ENCODE measurements around the gene UPK1A.
"Not testable (repeated sequence)": the region's sequence is repeated elsewhere in the genome, so short reads cannot be mapped to it uniquely, and the experiment has no call there.

Gene UPK1A

GRCh38 chr19:35719402-35720162, 53.3 kb downstream of the UPK1A start:
- no peak for DNase-seq

- DNase-seq: no peak
Observed at GRCh38 chr19:35720163-35720524, 53.8 kb downstream of the UPK1A start.

- no peak for DNase-seq
Observed at GRCh38 chr19:35720648-35721047, 54.3 kb downstream of the UPK1A start.

GRCh38 chr19:35721374-35721773, 55.1 kb downstream of the UPK1A start:
- no peak for DNase-seq

GRCh38 chr19:35722461-35722860, 56.1 kb downstream of the UPK1A start:
- no peak for DNase-seq

GRCh38 chr19:35722897-35723296, 56.6 kb downstream of the UPK1A start:
- DNase-seq: no peak

- DNase-seq: no peak
Observed at GRCh38 chr19:35723671-35724070, 57.4 kb downstream of the UPK1A start.

GRCh38 chr19:35724132-35724531, 57.8 kb downstream of the UPK1A start:
- DNase-seq: not testable (repeated sequence)

GRCh38 chr19:35724560-35724959, 58.2 kb downstream of the UPK1A start:
- DNase-seq: no peak

- no peak for DNase-seq
Observed at GRCh38 chr19:35725216-35725861, 59.0 kb downstream of the UPK1A start.

GRCh38 chr19:35727053-35727955, 61.0 kb downstream of the UPK1A start:
- no peak for DNase-seq
